ENCODE measurements around the gene SPEN.

The SPEN gene

GRCh38 chr1:15937706-15938168 lies 90.2 kb downstream of the SPEN start:
- DNase-seq: no peak

GRCh38 chr1:15938628-15939161 lies 91.2 kb downstream of the SPEN start:
- DNase-seq: no peak

DNA sequence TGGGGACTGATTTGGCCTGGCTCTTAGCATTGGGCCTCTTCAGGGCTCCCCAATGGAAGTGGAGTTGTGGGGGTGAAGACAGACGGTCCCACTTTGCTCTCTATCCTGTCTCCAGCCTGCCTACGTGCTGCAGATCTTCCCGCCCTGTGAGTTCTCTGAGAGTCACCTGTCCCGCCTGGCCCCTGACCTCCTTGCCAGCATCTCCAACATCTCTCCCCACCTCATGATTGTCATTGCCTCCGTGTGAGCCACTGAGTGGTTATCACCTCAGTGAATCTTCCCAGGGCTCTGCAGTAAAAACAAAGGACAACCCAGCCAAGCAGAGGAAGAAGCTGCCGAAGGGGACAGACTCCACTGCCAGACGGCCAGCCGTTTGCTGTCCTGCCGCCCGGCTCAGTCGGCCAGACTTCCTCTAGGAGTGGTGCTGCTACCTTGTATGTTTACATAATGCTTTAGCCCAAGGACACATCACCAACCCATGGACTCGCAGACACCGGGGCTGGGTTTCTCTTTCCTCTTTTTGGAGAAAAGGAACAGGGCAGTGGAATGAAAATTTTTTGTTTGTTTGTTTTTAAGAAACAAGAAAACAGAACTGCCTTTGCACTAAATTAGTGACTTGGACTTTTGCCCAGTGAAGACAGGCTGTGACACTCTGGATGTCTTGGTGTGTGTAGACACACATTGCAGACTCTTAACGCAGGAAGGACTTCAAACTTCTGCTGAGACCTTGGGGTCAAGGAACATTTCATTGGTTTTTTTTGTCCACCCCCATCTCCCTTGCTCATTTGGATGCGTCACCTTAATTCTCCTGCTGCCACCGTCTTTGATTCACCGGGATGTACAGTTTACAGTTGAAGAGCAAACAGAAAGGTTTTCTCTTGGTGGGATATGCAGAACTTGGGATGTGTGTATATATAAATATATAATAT lies 91.9 kb downstream of the SPEN start:
- DNase-seq: no peak

- DNase-seq: no peak
Measured at GRCh38 chr1:15940110-15941043, 92.9 kb downstream of the SPEN start.

DNA sequence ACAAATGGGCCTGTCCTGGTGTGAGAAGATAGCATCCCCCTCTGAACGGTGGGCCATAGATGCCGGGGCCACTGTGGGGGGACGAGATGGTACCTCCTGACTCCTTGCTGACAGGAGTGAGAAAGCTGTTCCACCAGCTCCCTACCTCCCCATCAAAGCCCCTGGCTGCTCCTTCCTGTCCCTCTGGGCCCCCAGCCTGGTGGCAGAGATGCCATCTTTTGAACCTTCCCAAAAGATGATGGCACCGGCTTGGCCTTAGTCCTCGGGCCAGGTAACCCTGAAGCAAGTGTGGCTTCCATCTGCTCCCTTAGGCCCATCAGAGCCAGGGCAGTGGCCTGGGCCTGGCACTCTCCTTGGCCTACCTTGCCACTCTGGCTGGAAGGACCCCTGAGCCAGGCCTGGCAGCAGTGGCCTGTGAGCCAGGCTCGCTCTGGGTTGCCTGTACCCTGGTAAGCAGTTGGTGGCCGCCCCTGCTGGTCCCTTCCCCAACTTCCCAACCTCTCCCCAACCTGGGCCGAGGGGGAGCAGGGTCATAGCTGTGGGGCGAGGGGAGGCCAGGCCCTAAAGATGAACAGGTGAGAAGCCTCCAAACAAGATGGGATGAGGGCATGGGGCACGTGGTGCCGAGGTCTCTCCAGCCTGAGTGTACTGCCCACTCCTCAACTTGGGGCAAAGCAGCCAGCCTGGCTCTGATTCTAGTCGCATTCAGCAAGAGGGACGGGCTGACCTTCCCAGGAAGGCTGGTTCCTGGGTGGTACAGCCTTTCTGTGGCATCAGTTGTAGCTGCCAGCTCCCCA lies 93.7 kb downstream of the SPEN start:
- no peak for DNase-seq

DNA sequence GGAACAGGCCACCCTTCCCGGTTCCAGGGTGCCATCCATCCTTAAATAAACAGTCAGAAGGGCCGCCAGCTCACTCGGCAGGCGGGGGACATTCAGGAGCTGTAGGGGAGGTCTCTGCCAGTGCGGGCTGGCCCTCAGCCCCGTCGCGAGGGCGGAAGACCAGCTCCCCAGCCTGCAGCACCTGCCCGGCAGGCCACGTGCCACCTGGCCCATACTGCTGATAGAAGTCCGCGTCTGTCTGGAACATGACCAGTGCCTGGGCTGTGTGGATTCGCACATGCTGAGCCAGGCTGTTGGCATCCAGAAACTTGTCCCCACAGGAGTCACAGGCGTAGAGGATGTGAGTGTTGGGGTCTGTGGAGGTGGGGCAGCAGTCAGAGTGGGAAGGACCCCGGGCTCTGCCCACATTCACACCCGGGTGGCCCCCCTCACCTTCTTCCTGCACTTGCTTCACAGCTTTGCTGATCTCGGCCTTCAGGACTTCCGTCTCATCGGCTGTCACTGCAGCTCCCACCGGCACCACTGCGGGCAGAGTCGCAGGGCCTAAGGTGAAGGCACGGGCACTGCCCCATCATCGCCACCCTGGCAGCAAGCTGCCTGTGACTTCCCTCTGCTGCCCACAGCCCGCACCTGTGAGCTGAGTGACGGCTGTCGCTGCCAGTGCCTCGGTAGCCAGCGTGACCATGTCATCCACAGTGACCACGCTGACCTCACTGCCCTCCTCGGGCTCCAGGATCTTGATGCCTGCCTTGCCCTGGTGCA lies 94.6 kb downstream of the SPEN start:
- no peak for DNase-seq

DNA sequence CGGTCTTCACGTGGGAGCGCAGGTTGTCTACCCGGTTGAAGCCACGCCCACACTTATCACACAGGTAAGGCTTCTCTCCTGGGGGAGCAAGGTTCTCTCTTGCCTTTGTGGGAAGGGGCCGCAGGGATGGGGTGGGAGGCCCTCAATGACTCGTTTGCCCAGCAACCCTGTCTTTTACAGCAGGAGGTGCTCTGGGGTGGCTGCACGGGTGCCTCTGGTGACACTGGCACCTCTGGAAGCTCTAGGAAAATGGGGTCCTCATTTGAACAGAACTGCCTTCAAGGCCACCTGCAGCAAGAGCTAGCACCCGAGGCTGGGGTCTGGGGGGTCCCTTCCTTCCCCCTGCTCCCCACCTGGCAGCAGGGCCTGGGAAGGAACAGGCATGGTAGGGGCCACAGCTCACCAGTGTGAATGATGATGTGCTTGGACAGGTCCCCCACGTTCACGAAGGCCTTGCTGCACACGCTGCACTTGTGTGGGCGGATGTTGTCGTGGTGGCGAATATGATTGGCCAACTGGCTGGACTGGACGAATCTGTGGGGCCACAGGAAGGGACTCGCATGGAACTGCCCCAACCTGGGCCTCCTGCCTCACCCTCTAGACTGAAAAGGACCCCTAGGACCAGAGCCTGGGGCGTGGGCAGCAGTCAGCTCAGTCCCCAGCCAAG lies 95.3 kb downstream of the SPEN start:
- DNase-seq: no peak

DNA sequence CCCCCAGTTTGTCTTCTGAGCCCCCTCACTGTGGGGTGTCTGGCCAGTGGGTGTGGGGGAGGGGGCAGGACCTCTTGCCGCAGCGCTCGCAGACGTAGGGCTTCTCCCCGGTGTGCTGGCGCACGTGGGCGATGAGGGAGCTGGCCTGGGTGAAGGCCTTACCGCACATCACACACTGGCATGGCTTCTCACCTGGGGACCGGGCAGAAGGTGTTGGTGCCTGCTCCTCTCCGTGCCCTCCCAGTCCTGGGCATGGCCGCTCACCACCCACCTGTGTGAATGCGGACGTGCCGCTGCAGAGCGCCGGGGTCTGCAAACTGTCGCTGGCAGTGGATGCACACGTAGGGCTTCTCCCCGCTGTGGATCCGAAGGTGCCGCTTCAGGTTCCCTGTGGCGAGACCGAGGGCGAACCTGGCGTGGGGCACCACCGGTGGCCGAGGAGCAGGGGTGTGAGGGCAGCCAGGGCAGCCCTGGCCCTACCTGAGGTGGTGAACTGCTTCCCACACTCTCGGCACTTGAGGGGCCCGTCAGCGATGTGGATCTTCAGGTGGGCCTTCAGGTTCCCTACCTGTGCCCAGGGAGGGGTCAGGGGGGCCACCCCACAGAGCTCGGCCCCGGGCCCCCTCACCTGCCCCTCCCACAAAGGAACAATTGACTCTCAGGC lies 96.0 kb downstream of the SPEN start:
- no peak for DNase-seq

DNA sequence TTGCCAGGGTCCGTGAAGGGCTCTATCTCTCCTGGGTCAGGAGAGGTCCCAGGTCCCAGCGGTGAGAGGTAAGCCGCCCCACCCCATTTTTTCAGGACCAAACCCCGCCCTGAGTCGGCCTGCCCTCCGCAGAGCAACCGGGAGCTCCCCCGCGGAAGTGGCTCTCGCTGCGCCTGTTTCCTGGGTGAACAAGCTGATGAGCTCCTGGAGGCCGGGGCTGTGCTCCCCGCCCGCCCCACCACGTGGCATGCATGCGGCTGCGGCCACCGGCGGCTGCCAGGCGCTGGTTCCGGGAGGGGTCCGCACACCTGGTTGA lies 96.4 kb downstream of the SPEN start:
- no peak for DNase-seq

- no peak for DNase-seq
Measured at GRCh38 chr1:15944308-15945010, 97.0 kb downstream of the SPEN start.

DNA sequence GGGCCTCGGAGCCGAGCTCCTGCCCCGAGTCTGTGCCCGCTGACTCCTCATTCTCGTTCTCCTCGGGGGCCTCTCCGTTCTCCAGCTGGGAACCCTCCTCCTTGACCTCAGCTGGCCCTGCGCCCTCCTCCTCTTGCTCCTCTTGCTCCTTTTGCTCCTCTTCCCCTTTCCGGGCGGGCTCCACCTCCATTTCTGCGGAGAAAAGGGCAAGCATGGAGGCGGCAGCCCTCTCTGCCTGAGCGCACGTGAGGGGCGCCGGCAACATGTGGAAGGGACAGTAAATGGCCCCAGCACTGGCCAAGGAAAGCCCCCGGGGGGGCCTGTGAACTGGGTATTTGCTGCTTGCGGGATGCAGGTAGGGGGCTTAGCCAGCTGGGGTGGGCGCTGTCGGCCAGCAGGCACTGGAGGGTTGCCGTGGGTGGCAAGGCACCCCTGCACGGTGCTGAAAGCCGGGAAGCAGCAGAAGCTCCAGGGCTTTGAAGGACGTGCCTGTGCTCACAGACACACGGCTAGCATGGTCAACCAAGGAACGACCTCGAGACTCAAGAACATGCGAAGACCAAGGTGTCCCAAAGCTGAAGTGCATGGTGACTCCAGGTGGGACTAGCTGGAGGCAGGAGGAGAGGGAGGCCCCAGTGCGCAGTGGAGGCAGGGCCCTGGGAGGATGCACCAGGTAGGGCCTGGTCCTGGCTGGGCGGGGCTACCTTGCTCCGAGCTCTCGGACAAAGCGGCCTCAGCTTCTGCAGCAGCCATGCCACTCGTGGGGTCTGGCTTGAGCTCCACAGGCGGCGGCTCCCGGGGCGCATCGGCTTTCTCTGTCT lies 97.7 kb downstream of the SPEN start:
- DNase-seq: no peak

DNA sequence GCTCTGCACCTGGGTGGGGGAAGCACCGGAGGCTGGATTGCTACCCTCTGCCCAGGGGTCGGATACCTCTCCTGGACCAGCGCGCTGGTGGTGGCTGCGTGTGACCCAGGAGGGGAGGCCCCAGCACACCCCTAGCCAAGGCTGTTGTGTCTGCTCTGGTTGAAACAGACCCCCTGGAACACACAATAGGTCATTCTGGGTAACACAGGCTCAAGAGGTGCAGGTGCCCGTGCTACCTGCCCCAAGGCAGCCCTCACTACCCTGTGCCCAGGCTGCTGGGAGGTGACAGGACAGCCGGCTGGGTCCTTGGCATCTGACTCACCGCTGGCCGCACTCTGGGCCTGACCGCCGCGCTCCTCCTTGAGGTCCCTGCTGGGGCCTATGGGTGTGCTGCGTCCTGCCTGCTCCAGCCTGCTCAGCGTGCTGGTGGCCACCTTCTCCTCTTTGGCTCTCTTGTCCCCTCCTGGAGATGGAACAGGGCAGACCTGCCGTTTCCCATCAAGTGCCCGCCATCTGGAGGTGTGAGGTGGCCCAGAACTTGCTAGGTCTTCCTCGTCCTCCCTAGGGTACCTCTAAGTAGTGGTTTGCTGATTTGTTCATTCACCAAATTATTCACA lies 98.4 kb downstream of the SPEN start:
- DNase-seq: no peak

- no peak for DNase-seq
Measured at GRCh38 chr1:15946571-15947381, 99.3 kb downstream of the SPEN start.

DNA sequence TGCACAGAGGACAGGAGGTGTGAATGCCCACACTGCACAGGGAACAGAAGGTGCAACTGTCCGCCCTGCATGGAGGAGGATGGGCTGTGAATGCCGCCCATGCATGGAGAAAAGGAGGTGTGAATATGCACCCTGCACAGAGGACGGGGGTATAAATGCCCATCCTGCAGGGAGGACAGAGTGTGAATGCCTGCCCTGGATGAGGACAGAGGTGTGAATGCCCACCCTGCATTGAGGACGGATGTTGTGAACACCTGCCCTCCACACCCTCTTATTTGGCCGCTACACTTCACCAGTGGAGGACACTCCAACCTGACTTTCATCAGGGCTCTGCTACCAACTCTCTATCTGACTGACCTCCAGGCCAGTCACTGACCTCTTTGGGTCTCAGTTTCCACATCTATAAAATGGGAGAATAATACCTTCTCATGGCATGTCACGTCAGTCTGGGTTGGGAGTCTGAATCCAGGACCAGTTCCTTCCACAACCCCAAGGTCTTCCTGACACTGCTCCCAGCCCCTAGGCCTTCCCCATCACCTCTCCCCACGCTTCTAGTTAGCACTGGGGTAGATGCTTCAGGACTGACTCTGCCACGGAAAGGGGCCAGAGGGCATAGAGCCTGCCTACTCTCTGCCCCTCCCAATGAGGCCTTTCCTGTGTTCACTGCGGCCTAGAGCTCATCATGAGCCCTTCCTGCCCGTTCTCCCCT lies 100.0 kb downstream of the SPEN start:
- no peak for DNase-seq

DNA sequence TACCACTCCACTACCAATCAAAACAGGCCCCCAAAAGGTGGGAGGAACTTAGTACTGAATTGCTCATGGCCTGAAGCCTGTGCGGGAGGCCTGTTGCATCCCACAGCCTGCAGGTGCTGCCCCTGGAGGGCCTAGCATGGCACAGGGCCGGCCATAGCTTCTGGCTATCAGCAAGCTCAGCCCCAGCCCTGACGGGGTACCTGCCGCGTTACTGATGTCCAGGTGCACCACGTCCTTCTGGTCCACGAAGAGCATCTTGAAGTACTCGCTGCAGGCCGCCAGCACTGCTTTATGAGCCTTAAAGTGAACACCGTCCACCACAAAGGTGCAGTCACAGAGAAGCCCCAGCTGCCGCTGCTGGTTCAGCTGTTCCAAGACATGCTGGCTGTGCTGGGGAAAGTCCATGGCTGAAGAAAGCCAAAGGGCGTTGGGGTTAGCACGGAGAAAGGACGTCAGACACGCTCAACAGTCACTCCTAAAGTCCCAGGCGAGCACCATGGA lies 100.6 kb downstream of the SPEN start:
- DNase-seq: no peak

GRCh38 chr1:15948595-15949452 lies 101.3 kb downstream of the SPEN start:
- DNase-seq: peak; percentile 28
